Right ventricle myocardium superior (tissue), 1 donor: ENCODE data around the gene TBR1. TPM values are rescaled to one million over a fixed set of nuclear protein-coding genes. Genes with fewer than 3 reads are reported as not detected.

Source experiments
- ATAC-seq: fragments of 200-7000 bp; cut with Tn5 transposase; one replicate; pipeline ENCODE4 v1.9.1; 2020; ENCODE audit warnings: mild to moderate bottlenecking; ENCODE audit not compliant: poor library complexity
- DNase-seq: peaks from one replicate; pipeline ENCODE4 v3.0.0-alpha.2; 2020
- intact Hi-C: fragments of 100-400 bp; cut with DNase I; formaldehyde crosslinking; loops from one replicate; pipeline ENCODE4 v1.11.2; 2022
- total RNA-seq: library from RNA; stranded (reverse); fragmentation: NEBNext Ultra II Directional; extraction: Animal tissue kit (Norgen Biotek cat#: 25700); gene quantifications from one replicate; pipeline ENCODE4 v1.2.1, GENCODE V29; 2021
- donor health status: DM: no; HTN: yes; CAD: no; lungs with severe emphysema.

TBR1 gene
- total RNA-seq, 1 donor from 2014 or later, result not detected

DNA sequence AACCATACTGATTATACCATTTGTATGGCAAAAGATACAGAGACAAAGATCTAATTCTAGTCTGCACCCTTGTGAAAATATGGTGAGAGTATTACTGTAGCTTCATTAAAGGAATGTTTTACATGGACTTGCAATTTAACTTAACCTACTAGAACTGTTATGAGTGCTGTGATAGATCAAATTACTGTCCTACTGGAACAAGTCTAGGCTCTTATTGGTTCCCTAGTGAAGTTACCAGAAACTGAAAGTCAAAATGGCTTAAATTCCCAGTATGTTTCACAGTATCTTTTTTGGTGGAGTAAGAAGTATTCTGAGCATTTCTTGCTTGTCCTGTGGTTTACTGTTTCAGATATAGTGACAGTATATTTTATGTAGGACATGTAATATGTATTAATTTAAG is 3.8 kb upstream of the TBR1 start:
- ATAC-seq (no peak), DNase-seq (no peak)
- intact Hi-C loops, result no loop called here

DNA sequence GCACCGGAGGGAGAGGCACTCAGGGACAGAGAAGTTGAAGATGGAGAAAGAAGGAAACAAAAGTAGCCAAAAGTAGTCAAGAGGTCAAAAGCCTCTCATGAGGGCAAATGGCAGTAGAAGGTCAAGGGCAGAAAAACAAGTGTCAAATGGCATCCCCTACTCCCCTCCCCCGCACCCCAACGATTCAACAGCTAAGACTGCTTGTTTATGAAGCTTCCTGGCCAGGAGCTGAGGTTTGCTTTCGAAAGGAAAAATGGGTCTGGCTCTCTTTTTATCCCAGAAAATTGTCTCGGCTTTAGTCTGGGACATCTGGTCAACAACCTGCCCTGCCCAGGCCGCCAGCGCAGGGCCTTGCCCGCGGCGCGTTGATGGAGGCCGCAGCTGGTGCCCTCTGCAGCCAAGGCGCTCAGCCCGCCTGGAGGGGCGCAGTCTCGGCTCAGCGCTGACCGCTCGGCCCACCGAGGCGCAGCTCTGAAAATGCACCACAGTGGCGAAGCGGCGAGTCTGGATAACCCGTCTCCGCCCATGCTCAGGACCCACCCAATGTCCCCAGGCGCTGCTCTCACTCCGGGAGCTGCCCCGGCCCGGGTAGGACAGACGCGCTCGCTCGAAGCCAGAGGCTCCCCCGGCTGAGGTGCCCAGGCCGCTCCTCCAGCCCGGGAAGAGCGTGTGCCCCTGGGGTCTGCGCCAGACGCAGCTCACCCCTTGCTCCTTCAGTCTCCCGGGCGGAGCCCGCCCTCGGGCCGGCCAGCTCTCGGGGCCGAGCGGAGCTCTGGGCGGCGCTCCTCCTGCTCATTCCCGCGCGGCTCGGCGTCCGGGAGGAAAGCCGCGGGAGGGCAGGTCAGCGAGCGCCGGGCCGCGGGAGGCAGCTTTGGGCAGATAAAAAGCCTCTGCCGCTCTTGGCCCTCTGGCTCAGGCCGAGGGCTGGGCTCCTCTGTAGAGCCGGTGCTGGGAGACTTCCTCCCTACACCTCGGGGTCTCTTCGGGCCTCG is 1.8 kb upstream of the TBR1 start:
- peak; percentile 54 for DNase-seq
- ATAC-seq, result peak; percentile 84
- intact Hi-C loops, result no loop called here

DNA sequence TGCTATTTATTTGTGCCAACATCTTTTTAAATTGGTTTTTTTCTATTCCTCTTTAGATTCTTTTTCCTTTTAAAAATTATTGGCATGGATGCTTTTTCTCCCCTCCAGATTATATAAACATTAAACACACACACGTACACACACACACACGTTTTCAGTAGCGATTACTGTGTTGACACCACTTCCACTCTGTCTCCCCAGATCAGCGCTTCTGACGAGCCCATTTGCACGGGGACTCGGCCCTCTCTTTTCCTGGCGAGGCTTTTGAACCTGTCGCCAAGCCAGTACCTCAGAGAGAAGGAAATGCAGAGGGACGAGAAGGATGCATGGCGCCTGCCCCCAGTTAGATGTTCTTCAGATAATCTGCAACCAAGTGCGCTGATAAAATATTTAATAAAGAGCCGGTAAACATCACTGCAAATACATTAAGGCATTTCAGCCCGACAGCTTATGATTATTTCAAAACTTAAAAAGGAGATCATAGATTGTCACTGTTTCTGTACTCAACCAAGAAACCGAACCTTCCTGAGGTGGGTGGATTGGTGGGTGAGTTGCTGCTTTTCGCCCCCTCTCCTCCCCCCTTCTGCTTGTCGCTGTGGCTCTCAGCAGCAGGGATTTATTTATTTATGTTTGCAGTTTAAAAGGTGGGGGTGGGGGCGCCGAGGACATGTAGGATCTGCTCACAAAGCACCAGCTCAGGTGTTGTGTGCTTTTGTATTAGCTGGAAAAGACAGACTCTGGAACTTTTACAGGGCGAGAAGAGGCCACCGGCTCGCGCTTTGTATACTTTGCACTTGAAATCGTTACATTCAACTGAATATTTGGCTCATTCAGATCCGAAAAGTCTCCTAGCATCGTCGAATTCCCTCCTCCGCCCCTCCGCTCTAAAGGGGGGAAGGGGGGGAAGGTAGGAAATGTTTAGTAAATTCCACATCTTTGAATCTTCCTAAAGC is 787 bp upstream of the TBR1 start:
- intact Hi-C loops, result no loop called here
- ATAC-seq (no peak), DNase-seq (no peak)

DNA sequence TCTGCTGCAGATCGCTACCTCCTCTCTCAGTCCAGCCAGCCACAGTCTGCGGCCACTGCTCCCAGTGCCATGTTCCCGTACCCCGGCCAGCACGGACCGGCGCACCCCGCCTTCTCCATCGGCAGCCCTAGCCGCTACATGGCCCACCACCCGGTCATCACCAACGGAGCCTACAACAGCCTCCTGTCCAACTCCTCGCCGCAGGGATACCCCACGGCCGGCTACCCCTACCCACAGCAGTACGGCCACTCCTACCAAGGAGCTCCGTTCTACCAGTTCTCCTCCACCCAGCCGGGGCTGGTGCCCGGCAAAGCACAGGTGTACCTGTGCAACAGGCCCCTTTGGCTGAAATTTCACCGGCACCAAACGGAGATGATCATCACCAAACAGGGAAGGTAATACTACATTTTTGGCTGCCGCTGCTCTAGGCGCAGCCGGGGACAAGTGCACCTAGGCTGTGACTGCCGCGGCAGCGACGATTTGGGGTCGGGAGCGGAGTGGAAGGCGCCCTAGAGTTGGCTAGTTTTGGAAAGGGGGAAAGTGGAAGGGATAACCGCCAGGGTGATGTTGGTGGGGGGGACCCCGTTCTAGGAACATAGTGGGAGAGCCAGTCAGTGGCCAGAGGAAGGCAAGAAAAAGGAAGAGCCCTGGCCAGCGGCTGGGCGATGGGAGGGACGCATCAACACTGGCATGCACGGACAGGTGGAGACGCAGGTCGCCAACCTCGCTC is 776 bp downstream of the TBR1 start:
- intact Hi-C loops, result no loop called here
- ATAC-seq (no peak), DNase-seq (no peak)

DNA sequence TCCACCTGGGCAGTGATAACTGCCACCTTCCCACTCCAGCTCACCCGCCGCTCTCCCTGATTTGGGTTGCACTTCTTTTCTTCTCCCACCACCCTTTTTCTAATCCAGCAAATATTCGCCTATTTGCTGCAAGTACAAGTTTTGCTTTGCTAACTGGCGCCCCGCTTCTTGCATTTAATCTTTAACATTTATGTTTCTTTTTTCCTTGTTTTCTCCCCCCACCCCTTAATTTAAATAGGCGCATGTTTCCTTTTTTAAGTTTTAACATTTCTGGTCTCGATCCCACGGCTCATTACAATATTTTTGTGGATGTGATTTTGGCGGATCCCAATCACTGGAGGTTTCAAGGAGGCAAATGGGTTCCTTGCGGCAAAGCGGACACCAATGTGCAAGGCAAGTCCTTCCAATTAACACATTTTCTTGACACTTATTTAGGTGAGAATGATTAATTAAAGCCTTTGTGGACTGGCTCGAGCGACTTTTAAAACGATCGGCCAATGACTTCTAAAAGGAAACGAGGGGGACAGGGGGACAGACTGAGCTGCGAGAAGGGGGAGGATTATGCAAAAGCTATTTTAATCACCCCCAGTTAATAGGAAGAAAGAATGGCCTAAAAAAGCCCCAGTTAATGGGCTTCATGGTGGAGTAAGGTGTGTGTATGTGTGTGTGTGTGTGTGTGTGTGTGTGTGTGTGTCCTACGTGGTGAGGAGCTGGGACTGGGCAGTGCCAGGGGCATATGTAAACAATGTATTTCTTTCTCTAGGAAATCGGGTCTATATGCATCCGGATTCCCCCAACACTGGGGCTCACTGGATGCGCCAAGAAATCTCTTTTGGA is 1.6 kb downstream of the TBR1 start:
- DNase-seq (no peak), ATAC-seq (no peak)
- intact Hi-C loops, result no loop called here

DNA sequence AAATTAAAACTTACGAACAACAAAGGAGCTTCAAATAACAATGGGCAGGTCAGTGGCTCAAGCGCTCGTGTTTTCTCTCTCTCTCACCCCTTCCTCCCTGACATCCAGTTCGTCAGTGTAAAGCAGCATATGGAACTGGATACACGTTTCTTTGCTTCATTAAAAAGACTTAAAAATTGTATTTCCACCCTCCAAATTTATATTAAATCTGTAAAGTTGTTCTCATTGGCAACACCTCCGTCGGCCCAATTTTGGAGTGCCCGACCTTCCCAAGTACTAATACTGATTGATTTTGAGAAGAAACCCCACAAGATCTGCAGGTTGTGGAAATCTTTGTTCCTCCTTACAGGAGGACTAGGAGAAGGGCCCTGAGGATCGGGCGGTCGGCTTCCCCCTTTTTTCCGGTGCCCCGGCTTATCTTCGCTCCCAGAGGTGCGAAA is 2.2 kb downstream of the TBR1 start:
- no peak for ATAC-seq
- no peak for DNase-seq
- intact Hi-C loops, result no loop called here

DNA sequence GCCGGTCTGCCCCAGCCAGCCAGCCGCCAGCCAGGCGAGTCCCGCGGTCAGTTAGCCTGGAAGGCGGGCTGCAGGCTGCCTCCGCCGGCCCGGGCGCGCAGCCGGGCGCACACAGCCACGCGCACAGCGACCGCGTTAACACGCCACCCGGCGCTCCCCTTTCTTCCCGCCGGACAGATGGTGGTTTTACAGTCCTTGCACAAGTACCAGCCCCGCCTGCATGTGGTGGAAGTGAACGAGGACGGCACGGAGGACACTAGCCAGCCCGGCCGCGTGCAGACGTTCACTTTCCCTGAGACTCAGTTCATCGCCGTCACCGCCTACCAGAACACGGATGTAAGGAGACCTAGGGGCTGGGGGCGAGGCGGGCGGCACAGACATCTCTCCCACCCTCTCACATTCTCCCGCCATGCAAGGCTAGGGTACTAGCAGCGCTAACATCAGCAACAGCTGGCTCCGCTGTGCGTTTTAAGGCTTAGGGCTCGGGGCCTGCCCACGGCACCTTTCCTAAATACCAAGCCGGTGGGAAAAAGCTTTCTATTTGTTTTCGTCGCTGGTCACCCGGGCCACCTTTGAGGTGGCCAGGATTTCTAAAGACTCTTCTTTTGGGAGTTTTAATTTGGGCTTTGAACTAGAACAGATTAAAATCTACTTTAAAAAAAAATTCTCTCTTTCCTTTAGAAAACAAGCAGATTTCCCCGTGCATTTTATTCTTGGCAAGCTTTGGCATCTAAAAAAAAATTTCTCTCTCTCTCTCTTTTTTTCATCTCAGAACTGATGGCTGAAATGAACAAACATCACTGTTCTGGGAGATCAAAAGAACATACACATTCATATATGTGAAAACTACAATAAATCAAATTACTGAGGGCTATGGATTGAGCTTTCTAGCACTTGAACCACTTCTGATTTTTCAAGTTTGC is 2.9 kb downstream of the TBR1 start:
- ATAC-seq, result no peak
- peak; percentile 38 for DNase-seq
- intact Hi-C loops, result no loop called here

DNA sequence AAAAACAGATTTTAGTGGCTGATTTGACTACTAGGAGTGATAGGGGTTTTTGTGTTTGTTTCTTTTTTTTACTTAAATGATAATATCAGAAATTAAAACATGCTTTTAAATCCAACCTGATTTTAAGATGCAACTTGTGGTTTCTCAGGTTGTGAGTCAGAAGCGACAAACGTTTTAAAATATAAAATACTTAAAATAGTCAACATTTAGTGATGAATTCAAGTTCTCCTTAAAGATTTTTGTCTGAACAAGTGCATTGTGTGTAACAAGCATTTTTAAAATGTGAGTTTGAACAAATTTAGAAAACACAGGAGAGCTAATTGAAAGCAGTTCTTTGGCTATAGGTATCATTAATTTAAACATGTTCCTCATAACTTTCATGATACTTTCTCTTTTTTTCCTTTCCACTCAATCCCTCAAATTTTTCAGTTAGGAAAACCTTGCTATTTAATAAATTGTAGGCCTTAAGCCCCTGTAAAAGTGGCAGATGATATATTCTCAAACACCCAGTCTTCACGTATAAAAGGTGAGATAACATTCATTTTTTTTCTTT is 3.6 kb downstream of the TBR1 start:
- intact Hi-C loops, result no loop called here
- ATAC-seq, result no peak
- no peak for DNase-seq

DNA sequence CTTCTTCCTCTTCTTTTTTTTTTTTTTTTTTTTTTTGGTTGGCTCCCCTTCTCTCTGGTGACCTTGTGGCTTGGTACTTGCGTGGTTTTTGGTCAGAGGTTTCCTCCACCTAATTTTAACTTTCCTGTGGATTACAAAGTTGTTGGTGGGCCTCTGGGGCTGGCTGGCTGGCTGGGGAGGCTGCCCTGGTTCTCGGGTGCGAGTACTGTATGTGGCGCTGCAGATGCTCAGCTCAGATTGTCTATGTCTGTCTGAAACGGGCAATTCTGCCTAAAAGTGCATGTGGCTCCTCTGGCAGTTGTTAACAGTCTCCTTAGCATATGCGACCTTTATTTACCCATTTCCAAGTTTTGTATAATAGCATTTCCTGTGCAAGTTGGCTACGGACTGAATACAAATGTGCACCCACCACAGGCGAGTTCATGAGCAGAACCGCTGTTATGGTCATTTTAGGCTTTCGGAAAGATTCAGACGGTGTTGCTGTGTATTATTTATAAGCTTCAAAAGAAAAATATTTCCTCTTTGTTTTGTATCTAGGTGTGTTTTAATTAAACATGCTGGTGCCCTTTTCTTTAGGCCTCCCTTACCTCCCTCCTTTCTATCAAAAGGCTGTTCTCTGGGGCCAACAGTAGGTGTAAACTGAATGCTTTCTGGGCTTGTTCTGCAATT is 4.4 kb downstream of the TBR1 start:
- intact Hi-C loops, result no loop called here
- no peak for DNase-seq
- no peak for ATAC-seq

DNA sequence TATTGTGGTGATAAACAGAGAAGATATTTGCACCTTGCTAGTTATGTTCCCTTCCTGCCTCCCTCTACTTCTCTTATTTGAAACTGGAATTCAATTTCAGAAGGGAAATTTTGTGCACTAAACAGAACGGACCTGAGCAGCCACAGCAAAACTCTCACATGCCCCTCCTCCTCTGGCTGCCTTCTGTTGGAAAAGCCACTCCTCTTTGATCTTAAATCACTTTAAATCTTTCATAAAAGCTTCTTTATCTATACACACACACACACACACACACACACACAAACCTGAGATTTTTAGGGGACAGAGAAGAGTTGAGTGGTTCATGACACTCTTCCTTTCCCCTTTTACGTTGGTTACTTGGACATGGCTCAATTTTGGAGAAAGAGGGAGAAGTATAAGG is 5.6 kb downstream of the TBR1 start:
- ATAC-seq (no peak), DNase-seq (no peak)
- intact Hi-C loops, result no loop called here

DNA sequence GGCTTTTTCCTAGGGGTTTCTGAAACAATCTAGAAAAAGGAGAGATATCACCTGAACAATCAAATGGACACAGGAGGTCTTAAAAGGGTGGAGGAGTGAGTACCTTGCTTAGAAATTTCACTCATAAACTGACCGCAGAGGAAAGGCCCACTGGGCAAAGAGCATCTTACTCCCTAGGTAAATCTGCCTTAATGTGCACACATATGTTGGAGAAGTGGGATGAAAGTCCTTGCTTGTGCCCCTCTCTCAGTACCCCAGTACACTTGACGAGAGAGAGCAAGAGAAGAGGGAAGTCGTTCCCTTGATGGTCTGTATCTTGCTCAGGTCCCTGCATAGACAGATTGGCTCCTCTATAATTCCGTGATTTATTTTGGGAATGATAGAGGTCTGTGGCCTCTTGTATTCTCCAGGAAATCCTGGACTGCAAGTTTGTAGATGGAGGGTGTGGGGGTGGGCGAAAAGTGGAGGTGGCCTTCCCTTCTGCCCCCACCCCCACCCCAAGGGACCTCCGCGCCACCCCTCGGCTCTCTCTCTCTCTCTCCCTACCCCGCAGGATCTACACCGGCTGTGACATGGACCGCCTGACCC is 6.8 kb downstream of the TBR1 start:
- ATAC-seq, result no peak
- intact Hi-C loops, result no loop called here
- no peak for DNase-seq

DNA sequence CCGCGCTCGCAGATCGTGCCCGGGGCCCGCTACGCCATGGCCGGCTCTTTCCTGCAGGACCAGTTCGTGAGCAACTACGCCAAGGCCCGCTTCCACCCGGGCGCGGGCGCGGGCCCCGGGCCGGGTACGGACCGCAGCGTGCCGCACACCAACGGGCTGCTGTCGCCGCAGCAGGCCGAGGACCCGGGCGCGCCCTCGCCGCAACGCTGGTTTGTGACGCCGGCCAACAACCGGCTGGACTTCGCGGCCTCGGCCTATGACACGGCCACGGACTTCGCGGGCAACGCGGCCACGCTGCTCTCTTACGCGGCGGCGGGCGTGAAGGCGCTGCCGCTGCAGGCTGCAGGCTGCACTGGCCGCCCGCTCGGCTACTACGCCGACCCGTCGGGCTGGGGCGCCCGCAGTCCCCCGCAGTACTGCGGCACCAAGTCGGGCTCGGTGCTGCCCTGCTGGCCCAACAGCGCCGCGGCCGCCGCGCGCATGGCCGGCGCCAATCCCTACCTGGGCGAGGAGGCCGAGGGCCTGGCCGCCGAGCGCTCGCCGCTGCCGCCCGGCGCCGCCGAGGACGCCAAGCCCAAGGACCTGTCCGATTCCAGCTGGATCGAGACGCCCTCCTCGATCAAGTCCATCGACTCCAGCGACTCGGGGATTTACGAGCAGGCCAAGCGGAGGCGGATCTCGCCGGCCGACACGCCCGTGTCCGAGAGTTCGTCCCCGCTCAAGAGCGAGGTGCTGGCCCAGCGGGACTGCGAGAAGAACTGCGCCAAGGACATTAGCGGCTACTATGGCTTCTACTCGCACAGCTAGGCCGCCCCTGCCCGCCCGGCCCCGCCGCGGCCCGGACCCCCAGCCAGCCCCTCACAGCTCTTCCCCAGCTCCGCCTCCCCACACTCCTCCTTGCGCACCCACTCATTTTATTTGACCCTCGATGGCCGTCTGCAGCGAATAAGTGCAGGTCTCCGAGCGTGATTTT is 7.6 kb downstream of the TBR1 start:
- ATAC-seq (peak; percentile 64), DNase-seq (peak; percentile 38)
- intact Hi-C loops, result no loop called here

DNA sequence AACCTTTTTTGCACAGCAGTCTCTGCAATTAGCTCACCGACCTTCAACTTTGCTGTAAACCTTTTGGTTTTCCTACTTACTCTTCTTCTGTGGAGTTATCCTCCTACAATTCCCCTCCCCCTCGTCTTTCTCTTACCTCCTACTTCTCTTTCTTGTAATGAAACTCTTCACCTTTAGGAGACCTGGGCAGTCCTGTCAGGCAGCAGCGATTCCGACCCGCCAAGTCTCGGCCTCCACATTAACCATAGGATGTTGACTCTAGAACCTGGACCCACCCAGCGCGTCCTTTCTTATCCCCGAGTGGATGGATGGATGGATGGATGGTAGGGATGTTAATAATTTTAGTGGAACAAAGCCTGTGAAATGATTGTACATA is 8.3 kb downstream of the TBR1 start:
- intact Hi-C loops, result no loop called here

DNA sequence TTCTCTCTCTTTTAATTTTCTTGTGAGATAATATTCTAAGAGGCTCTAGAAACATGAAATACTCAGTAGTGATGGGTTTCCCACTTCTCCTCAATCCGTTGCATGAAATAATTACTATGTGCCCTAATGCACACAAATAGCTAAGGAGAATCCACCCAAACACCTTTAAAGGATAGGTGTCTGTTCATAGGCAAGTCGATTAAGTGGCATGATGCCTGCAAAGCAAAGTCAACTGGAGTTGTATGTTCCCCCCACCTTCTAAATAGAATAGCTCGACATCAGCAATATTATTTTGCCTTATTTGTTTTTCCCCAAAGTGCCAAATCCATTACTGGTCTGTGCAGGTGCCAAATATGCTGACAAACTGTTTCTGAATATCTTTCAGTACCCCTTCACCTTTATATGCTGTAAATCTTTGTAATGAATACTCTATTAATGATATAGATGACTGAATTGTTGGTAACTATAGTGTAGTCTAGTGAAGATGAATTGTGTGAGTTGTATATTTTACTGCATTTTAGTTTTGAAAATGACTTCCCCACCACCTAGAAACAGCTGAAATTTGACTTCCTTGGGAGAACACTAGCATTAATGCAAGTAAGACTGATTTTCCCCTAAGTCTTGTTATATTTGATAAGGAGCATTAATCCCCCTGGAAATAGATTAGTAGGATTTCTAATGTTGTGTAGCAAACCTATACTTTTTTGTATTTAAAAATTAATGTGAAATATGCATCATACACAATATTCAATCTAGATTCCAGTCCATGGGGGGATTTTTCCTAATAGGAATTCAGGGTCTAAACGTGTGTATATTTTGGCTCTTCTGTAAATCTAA is 9.0 kb downstream of the TBR1 start:
- intact Hi-C loops, result no loop called here
- ATAC-seq (no peak), DNase-seq (no peak)

More for the DNA sequence above, 8.3 kb downstream of the TBR1 start:
- ATAC-seq (no peak), DNase-seq (no peak)
